Activated T-cell treated with anti-CD3 and anti-CD28 coated beads, Interleukin-2, amount 50 U/mL, for 24 hours (primary cell): Measurements from ENCODE around the gene FOCAD.
"Not testable (repeated sequence)": the region's sequence is repeated elsewhere in the genome, so short reads cannot be mapped to it uniquely, and the experiment has no call there.

Experiments used
- DNase-seq: peaks from one replicate; pipeline ENCODE4 v3.0.0-alpha.2; 2020
- H3K27ac Mint-ChIP-seq: 2 replicates; pipeline ENCODE4 v1.8.0; 2020; ENCODE audit warnings: mild to moderate bottlenecking, mixed read lengths
- H3K27me3 Mint-ChIP-seq: 2 replicates; pipeline ENCODE4 v1.8.0; 2020; ENCODE audit warnings: mixed read lengths
- H3K36me3 Mint-ChIP-seq: 2 replicates; pipeline ENCODE4 v1.8.0; 2020; ENCODE audit warnings: low read depth, mixed read lengths
- H3K4me1 Mint-ChIP-seq: 2 replicates; pipeline ENCODE4 v1.8.0; 2020; ENCODE audit warnings: low read depth, mixed read lengths
- H3K4me3 Mint-ChIP-seq: 2 replicates; pipeline ENCODE4 v1.8.0; 2020; ENCODE audit warnings: mild to moderate bottlenecking, moderate library complexity, mixed read lengths
- H3K9me3 Mint-ChIP-seq: 2 replicates; pipeline ENCODE4 v1.8.0; 2020; ENCODE audit warnings: mixed read lengths

Gene FOCAD

DNA sequence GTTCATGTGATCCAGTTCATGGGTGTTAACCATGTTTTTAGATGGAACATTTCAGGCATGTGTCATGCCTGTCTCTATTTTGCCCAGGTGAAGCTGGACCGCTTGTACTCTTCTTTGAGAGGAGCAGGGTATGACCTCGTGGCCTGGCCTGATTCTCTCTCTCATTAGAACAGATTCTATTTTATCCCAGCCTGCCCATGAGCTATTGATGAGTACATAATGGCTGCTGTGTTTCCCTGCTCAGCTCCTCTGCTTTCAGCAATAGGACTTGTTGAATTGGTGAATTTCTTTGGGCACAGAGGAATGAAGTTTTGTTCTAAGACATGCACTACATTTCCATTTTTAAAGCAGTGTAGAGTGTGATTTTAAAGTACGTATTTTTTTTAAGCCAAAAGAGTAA is 261.2 kb downstream of the FOCAD start:
- H3K36me3 Mint-ChIP-seq: peaks cover 24% of the 10 kb centered on the region
- no peaks in the 10 kb centered on the region for H3K27me3 Mint-ChIP-seq
- H3K27ac Mint-ChIP-seq: no peak overlapping the region
- peaks cover 3% of the 10 kb centered on the region for H3K4me1 Mint-ChIP-seq
- no peak for DNase-seq
- no peak overlapping the region for H3K4me3 Mint-ChIP-seq
- no peaks in the 10 kb centered on the region for H3K9me3 Mint-ChIP-seq

DNA sequence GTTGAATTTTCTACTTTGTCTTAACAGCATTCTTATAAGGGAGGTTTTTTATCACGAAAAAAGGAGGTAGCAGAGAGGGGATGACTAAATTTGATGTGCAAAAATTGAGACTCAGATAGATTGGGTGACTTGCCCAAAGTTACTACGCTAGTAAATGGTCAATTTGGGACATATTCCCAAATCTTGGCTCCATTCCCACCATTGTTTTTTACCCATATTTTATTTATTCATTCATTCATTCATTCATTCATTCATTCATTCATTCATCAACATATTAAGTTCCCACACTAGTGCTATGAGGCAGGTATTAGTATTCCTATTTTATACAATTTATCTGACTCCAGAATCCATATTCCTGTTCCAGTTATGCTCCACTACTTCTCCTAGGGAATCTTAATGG is 261.8 kb downstream of the FOCAD start:
- peaks cover 2% of the 10 kb centered on the region for H3K4me1 Mint-ChIP-seq
- no peaks in the 10 kb centered on the region for H3K27me3 Mint-ChIP-seq
- H3K4me3 Mint-ChIP-seq: no peak overlapping the region
- no peak overlapping the region for H3K27ac Mint-ChIP-seq
- DNase-seq: no peak
- no peaks in the 10 kb centered on the region for H3K9me3 Mint-ChIP-seq
- peaks cover 28% of the 10 kb centered on the region for H3K36me3 Mint-ChIP-seq

DNA sequence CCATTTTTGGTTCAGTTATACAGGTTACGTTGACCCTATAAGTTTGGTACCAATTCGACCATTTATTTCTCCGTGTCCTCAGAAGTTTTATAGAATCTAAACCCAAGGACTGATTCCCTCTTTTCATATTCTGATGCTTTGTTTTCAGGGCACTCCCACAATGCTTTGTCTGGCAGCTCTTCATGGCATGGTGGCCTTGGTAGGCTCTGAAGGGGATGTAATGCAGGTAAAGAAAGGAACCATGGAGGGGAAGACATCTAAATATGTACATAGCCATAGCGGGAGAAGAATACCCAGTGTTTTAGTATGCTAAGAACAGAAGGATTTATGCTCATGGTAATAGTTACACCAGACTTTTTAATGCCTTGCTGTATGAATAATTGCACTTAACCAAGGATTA is 264.6 kb downstream of the FOCAD start:
- Mint-ChIP-seq H3K4me1 (peaks cover 2% of the 10 kb centered on the region), H3K9me3 (no peaks in the 10 kb centered on the region), H3K27ac (no peak overlapping the region), H3K36me3 (peaks cover 56% of the 10 kb centered on the region), H3K4me3 (no peak overlapping the region), H3K27me3 (no peaks in the 10 kb centered on the region)
- DNase-seq: no peak

DNA sequence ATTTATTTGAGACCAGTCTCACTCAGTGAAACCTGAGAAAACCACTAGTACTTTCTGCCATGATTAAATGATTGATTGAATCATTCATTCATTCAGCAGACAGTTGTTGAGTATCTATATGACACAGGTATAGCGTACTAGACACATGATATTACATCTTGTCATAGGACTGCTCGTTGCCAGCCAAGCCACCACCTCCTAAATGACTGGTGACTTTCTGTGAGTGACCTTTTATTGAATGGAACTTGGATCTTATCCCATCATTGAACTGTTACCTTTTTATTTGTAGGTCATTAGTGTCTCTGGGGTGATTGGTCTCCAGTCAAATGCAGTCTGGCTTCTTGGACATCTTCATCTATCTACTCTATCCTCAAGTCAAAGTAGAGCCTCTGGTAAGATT is 266.6 kb downstream of the FOCAD start:
- Mint-ChIP-seq H3K9me3 (no peaks in the 10 kb centered on the region), H3K36me3 (peaks cover 64% of the 10 kb centered on the region), H3K27me3 (no peaks in the 10 kb centered on the region), H3K4me3 (no peak overlapping the region), H3K4me1 (peaks cover 2% of the 10 kb centered on the region), H3K27ac (no peak overlapping the region)
- DNase-seq: no peak

DNA sequence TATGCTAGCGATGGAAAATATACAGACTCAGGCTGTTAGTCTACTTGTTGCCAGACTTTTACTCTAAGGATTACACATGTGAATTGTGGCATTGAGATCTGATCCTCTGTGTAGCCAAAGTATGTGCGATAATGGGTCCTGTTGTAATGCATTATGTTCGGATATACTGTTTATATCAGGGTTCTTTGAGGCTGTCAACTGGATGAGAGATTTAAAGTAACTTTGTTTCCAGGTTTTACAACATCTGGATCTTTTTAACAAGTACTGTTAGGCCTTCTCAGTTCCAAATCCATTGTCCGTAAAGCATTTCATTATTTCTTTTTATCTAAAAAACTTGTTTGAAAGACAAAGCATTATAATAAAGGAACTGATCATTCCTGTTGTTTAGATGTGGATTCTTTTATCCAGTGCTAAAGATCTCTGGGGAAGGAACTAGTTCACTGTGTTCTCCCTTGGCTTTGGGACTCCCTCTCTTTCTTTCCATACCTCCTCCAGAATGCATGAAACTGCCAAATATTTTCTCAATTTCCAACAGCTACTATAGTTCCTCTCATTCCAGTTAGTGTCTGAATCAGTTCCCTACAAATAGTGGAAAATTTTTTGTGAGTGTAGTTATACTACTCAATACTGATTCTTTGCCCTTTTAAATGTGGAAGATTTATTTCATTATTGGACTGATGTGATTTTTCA is 278.6 kb downstream of the FOCAD start:
- no peak for DNase-seq
- no peak overlapping the region for H3K4me3 Mint-ChIP-seq
- H3K27me3 Mint-ChIP-seq: no peaks in the 10 kb centered on the region
- H3K27ac Mint-ChIP-seq: no peak overlapping the region
- H3K9me3 Mint-ChIP-seq: no peaks in the 10 kb centered on the region
- peaks cover 38% of the 10 kb centered on the region for H3K36me3 Mint-ChIP-seq
- no peaks in the 10 kb centered on the region for H3K4me1 Mint-ChIP-seq

DNA sequence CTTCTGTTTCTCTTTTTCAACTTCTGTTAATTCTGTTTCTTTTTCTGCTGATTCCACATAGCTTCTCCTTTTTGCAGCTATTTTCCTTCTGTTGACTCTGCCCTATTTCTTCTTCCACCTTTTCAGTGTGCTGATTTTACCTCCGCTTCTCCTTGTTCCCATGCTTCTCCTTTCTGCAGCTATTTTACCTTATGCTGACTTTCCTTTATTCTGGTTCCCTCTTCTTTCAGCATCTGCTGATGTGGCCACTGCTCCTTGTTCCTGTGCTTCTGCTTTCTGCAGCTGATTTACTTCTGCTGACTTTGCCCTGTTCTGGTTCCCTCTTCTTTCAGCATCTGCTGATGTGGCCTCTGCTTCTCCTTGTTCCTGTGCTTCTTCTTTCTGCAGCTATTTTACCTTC is 288.6 kb downstream of the FOCAD start:
- Mint-ChIP-seq H3K4me1 (no peaks in the 10 kb centered on the region), H3K36me3 (peaks cover 29% of the 10 kb centered on the region), H3K27me3 (no peaks in the 10 kb centered on the region), H3K27ac (no peak overlapping the region), H3K9me3 (peaks cover 2% of the 10 kb centered on the region), H3K4me3 (no peak overlapping the region)
- no peak for DNase-seq

DNA sequence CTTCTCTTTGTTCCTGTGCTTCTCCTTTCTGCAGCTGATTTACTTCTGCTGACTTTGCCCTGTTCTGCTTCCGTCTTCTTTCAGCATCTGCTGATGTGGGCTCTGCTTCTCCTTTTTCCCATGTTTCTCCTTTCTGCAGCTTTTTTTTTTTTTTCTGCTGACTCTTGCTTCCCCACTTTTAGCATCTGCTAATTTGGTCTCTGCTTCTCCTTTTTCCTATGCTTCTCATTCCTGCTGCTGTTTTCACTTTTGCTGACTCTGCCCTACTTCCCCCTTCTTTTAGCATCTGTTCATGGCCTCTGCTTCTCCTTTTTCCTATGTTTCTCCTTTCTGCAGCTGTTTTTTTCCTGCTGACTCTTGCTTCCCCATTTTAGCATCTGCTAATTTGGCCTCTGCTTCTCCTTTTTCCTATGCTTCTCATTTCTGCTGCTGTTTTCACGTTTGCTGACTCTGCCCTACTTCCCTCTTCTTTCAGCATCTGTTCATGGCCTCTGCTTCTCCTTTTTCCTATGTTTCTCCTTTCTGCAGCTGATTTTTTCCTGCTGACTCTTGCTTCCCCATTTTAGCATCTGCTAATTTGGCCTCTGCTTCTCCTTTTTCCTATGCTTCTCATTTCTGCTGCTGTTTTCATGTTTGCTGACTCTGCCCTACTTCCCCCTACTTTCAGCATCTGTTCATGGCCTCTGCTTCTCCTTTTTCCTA is 289.3 kb downstream of the FOCAD start:
- not testable (repeated sequence) for H3K27ac Mint-ChIP-seq, H3K27me3 Mint-ChIP-seq, H3K4me3 Mint-ChIP-seq, H3K4me1 Mint-ChIP-seq, H3K9me3 Mint-ChIP-seq, DNase-seq
- peaks cover 36% of the 10 kb centered on the region for H3K36me3 Mint-ChIP-seq

DNA sequence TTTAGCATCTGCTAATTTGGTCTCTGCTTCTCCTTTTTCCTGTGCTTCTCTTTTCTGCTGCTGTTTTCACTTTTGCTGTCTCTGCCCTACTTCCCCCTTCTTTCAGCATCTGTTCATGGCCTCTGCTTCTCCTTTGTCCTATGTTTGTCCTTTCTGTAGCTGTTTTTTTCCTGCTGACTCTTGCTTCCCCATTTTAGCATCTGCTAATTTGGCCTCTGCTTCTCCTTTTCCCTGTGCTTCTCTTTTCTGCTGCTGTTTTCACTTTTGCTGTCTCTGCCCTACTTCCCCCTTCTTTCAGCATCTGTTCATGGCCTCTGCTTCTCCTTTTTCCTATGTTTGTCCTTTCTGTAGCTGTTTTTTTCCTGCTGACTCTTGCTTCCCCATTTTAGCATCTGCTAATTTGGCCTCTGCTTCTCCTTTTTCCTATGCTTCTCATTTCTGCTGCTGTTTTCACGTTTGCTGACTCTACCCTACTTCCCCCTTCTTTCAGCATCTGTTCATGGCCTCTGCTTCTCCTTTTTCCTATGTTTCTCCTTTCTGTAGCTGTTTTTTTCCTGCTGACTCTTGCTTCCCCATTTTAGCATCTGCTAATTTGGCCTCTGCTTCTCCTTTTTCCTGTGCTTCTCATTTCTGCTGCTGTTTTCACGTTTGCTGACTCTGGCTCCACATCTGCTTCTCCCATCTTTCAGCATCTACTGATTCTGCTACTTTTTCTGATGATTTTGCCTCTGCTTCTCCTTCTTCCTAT is 290.3 kb downstream of the FOCAD start:
- H3K4me1 Mint-ChIP-seq, H3K27me3 Mint-ChIP-seq, H3K4me3 Mint-ChIP-seq, DNase-seq, H3K9me3 Mint-ChIP-seq, H3K27ac Mint-ChIP-seq: not testable (repeated sequence)
- peaks cover 39% of the 10 kb centered on the region for H3K36me3 Mint-ChIP-seq

DNA sequence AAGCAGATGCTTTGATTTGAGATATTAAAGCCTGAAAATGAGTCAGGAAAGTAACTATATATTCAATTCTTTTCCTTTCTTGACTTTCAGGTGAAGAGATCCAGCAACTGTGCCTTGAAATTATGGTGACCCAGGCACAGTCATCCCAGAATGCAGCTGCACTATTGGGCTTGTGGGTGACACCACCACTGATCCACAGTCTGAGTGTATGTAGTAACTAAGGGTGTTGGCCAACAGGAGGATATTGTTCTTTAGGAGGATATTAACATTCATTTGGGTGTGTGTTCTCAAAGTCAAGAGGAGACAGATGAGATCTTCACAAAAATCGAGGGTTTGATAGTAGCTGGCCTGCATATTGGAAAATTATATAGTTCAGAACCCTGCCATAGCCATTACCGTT is 294.2 kb downstream of the FOCAD start:
- Mint-ChIP-seq H3K27me3 (no peaks in the 10 kb centered on the region), H3K4me1 (no peaks in the 10 kb centered on the region), H3K9me3 (no peaks in the 10 kb centered on the region), H3K4me3 (no peak overlapping the region), H3K36me3 (peaks cover 56% of the 10 kb centered on the region), H3K27ac (no peak overlapping the region)
- no peak for DNase-seq

DNA sequence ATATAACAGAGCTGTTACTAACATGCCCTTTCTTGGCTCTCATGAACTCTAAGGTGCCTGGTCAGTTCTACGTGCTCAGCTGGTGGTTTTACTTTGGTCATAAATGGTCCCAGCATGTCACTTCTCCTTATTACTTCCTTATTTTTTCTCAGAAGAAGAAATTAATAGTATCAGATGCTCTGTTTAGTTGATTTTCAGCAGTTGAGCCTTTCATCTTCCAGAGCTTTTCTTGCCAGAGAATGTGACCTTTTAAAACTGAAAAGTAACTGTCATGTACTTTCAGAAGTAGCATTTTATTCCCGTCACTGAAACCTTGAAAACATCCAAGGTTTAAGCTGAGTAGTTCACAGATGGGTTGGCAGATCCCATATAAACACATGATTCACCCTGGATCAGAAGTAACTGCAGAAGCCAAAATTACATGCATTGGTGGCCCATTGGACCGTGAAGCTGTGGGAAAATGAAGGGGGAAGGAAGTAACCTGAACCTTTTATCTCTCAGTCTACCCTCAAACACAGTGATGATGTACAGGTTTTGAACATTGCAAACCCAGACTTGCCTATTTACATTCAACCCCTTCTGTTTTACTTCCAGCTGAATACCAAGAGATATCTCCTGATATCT is 296.9 kb downstream of the FOCAD start:
- no peak overlapping the region for H3K4me3 Mint-ChIP-seq
- H3K27ac Mint-ChIP-seq: no peak overlapping the region
- no peak for DNase-seq
- no peaks in the 10 kb centered on the region for H3K4me1 Mint-ChIP-seq
- no peaks in the 10 kb centered on the region for H3K9me3 Mint-ChIP-seq
- peaks cover 60% of the 10 kb centered on the region for H3K36me3 Mint-ChIP-seq
- no peaks in the 10 kb centered on the region for H3K27me3 Mint-ChIP-seq

DNA sequence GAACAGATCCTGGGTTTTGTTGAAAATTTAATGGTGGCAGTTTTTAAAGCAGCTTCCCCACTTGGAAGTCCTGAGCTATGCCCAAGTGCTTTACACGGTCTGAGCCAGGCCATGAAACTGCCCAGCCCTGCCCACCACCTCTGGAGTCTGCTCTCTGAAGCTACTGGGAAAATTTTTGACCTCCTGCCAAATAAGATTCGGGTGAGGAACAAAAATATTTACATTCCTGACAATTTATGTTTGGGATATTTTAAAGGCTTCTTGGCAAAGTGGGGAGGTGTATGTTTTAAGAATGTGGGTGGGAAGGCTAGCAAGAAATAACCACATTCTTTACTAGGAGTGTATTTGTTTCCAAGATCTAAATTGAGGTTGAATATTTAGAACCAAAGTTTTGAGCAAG is 297.4 kb downstream of the FOCAD start:
- H3K27ac Mint-ChIP-seq: no peak overlapping the region
- no peaks in the 10 kb centered on the region for H3K27me3 Mint-ChIP-seq
- no peaks in the 10 kb centered on the region for H3K9me3 Mint-ChIP-seq
- DNase-seq: no peak
- H3K36me3 Mint-ChIP-seq: peaks cover 60% of the 10 kb centered on the region
- H3K4me1 Mint-ChIP-seq: no peaks in the 10 kb centered on the region
- no peak overlapping the region for H3K4me3 Mint-ChIP-seq

DNA sequence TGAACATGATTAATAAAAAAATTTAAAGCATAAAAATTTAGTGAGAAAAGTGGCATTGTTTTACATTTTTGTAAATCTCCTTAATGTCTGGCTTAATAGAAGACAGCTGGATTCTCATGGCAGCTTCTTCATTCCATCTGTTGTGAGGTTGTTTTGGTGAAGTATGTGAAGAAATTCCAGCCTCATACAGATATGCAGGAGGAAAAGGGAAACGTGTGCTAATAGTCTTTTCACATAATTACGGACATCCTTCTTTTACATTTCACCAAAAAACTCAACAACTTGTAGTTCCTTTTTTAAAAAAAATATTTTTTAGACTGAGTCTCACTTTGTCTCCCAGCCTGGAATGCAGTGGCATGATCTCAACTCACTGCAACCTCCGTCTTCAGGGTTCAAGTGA is 300.4 kb downstream of the FOCAD start:
- Mint-ChIP-seq H3K27me3 (no peaks in the 10 kb centered on the region), H3K9me3 (no peaks in the 10 kb centered on the region), H3K4me1 (no peaks in the 10 kb centered on the region), H3K36me3 (peaks cover 67% of the 10 kb centered on the region), H3K27ac (no peak overlapping the region), H3K4me3 (no peak overlapping the region)
- no peak for DNase-seq

DNA sequence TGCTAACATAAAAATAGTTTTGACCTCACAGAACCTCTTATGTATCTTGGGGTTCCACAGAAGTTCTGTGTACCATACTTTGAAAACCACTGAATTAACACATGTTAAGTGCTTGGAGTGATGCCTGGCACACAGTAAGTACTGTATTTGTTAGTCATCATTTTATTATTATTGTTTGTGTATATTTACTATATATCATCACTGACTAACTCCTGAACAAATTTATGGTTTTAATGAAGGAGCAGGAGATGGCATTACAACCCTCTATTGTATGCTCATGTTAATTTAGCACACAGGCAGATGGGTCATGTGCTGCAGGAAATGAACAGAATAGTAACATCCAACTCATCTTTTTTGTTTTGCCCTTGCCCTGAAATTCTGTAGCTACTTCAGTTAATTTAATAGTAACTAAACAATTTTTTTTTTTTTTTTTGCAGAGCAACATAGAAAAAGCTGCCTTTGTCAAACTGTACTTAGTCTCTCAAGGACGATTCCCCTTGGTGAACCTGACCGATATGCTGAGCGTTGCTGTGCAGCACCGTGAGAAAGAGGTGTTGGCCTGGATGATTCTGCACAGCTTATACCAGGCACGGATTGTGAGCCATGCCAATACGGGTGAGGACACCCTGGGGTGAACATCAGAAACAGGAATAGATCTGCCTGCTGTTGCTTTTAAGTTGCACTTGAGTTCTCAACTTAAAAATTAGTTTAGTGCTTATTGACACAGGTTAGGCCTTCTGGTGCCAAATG is 302.0 kb downstream of the FOCAD start:
- peaks cover 73% of the 10 kb centered on the region for H3K36me3 Mint-ChIP-seq
- no peak overlapping the region for H3K4me3 Mint-ChIP-seq
- H3K27ac Mint-ChIP-seq: no peak overlapping the region
- no peaks in the 10 kb centered on the region for H3K4me1 Mint-ChIP-seq
- no peaks in the 10 kb centered on the region for H3K9me3 Mint-ChIP-seq
- DNase-seq: no peak
- no peaks in the 10 kb centered on the region for H3K27me3 Mint-ChIP-seq

DNA sequence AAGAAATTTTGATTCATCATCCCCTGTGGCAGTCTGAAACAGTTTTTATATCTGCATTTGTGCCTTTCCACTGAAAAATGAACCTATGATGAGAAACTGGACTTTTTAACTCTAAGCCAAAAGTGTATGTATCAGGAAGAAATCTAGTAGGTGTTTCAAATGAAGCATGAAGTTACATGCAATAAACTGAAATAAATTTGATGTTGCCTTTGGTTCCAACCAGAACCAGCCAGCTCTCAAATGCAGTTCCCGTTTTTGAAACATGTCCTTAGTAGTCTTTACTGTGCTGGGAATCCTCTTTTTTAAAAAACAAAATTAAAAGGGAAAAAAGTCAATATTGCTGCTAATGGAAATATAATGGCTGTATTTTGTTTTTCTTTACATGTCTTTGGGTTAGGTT is 303.5 kb downstream of the FOCAD start:
- Mint-ChIP-seq H3K4me3 (no peak overlapping the region), H3K9me3 (no peaks in the 10 kb centered on the region), H3K27ac (no peak overlapping the region), H3K27me3 (no peaks in the 10 kb centered on the region), H3K4me1 (no peaks in the 10 kb centered on the region), H3K36me3 (peaks cover 69% of the 10 kb centered on the region)
- DNase-seq: no peak
